ENCODE measurements around the gene KRT39. TPM values are rescaled to one million over a fixed set of nuclear protein-coding genes. Genes with fewer than 3 reads are reported as not detected.

KRT39 gene
- polyA plus RNA-seq, 3 donors = not detected

DNA sequence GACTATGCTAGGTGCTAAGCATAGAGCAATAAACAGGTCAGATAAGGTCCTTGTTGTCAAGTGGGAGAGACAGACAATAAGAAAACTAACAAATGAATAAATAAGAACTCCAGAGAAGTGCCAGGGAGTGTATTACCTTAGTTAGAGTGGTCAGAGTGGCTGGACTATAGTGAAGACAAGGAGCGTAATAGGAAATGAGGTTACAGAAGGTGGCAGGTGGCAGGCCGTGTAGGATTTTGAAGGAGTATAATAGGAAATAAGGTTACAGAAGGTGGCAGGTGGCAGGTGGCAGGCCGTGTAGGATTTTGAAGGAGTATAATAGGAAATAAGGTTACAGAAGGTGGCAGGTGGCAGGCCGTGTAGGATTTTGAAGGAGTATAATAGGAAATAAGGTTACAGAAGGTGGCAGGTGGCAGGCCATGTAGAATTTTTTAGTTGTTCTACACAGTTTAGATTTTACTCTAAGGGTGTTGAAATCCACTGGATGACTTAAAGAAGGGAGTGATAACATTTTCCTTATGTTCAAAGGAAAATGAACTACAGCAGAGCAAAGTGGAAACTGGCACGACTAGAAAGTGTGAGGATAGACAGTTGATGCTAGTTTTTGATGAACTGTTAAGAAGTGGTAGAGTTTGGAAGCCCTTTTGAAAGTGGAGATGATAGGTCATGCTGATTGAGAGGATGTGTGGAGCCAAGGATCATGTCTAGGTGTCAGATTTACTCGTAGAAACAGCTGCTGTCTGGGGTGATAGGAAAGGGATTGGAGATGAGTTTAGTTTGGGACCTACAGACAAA is 45.8 kb upstream of the KRT39 start:
- H3K9me3 Mint-ChIP-seq = peaks cover 0 to 2% (median 0%) of the 10 kb centered on the region in 7 donors
- intact Hi-C loops (cut with micrococcal nuclease) = no loop called here

GRCh38 chr17:41010441-41010840 is 43.7 kb upstream of the KRT39 start:
- Histone ChIP-seq H2AFZ (ENCODE audit: insufficient read depth, low read depth, low read length, poor library complexity, severe bottlenecking) (no peak overlapping the region), H3K4me1 (ENCODE audit: control insufficient read depth in 1 of 2, insufficient read depth in 2 of 2, low read length in 2 of 2) (no peaks in the 10 kb centered on the region), H3K79me2 (ENCODE audit: insufficient read depth, low read length) (no peaks in the 10 kb centered on the region), H3K9ac (ENCODE audit: insufficient read depth, low read length, poor library complexity, severe bottlenecking) (no peak overlapping the region), H4K20me1 (ENCODE audit: insufficient read depth, low read length) (no peaks in the 10 kb centered on the region), H3K9me3 (replicated peaks in 1 of 2; ENCODE audit: control insufficient read depth in 1 of 2, insufficient read depth in 1 of 2, low read length in 2 of 2) (no peaks in the 10 kb centered on the region), H3K27me3 (ENCODE audit: control insufficient read depth in 2 of 2, insufficient read depth in 2 of 2, low read length in 2 of 2) (no peaks in the 10 kb centered on the region), H3K4me2 (replicated peaks; ENCODE audit: extremely low read depth, low read length, poor library complexity, severe bottlenecking) (no peak overlapping the region), H3K4me3 (replicated peaks in 1 of 3; ENCODE audit: low read depth in 2 of 3, low read length in 3 of 3) (no peak overlapping the region), H3K27ac (ENCODE audit: low read depth in 1 of 2, low read length in 2 of 2) (no peak overlapping the region), H3K36me3 (replicated peaks in 1 of 2; ENCODE audit: control insufficient read depth in 1 of 2, insufficient read depth in 2 of 2, low read length in 2 of 2) (no peaks in the 10 kb centered on the region)
- Mint-ChIP-seq H3K9me3 (peaks cover 0 to 2% (median 0%) of the 10 kb centered on the region in 7 donors), H3K27me3 (ENCODE audit: low read depth in 3 of 3) (peaks cover 0 to 3% (median 3%) of the 10 kb centered on the region in 3 donors), H3K36me3 (no peaks in the 10 kb centered on the region), H3K27ac (no peak overlapping the region), H3K4me1 (no peaks in the 10 kb centered on the region), H3K4me3 (no peak overlapping the region)
- TF ChIP-seq CTCF (IDR thresholded peaks at IDR 0.05) = no peak
- intact Hi-C loops (cut with micrococcal nuclease) = no loop called here
- DNase-seq = no peak

More for the DNA sequence above, 45.8 kb upstream of the KRT39 start:
- Histone ChIP-seq H4K20me1 (ENCODE audit: insufficient read depth, low read length) (no peaks in the 10 kb centered on the region), H3K79me2 (ENCODE audit: insufficient read depth, low read length) (no peaks in the 10 kb centered on the region), H2AFZ (ENCODE audit: insufficient read depth, low read depth, low read length, poor library complexity, severe bottlenecking) (no peak overlapping the region), H3K4me2 (replicated peaks; ENCODE audit: extremely low read depth, low read length, poor library complexity, severe bottlenecking) (no peak overlapping the region), H3K27me3 (ENCODE audit: control insufficient read depth in 2 of 2, insufficient read depth in 2 of 2, low read length in 2 of 2) (no peaks in the 10 kb centered on the region), H3K4me3 (replicated peaks in 1 of 3; ENCODE audit: low read depth in 2 of 3, low read length in 3 of 3) (no peak overlapping the region), H3K36me3 (replicated peaks in 1 of 2; ENCODE audit: control insufficient read depth in 1 of 2, insufficient read depth in 2 of 2, low read length in 2 of 2) (no peaks in the 10 kb centered on the region), H3K9ac (ENCODE audit: insufficient read depth, low read length, poor library complexity, severe bottlenecking) (no peak overlapping the region), H3K4me1 (ENCODE audit: control insufficient read depth in 1 of 2, insufficient read depth in 2 of 2, low read length in 2 of 2) (no peaks in the 10 kb centered on the region), H3K9me3 (replicated peaks in 1 of 2; ENCODE audit: control insufficient read depth in 1 of 2, insufficient read depth in 1 of 2, low read length in 2 of 2) (no peaks in the 10 kb centered on the region), H3K27ac (ENCODE audit: low read depth in 1 of 2, low read length in 2 of 2) (no peak overlapping the region)
- no peaks in the 10 kb centered on the region for H3K4me1 Mint-ChIP-seq
- no peak overlapping the region for H3K27ac Mint-ChIP-seq
- 83% methylated on average over 6 of the region's 6 CpGs for WGBS (ENCODE audit: insufficient coverage)
- H3K27me3 Mint-ChIP-seq (ENCODE audit: low read depth in 3 of 3) = peaks cover 0 to 3% (median 3%) of the 10 kb centered on the region in 3 donors
- no peak overlapping the region for H3K4me3 Mint-ChIP-seq
- TF ChIP-seq CTCF (IDR thresholded peaks at IDR 0.05) = no peak
- no peaks in the 10 kb centered on the region for H3K36me3 Mint-ChIP-seq
- DNase-seq = no peak

Data from CD14-positive monocyte (primary cell).